HEK293T (cell line): Measurements from ENCODE around the gene FBXL16.

Experiments used
- BHLHE40 ChIP-seq: fragments of 450-650 bp; IDR thresholded peaks from 2 replicates; pipeline ENCODE4 v1.6.1; 2016; ENCODE audit warnings: mild to moderate bottlenecking, moderate library complexity, borderline replicate concordance
- FOXK2 ChIP-seq: fragments of 450-650 bp; IDR thresholded peaks from 2 replicates; pipeline ENCODE4 v1.6.1; 2016; ENCODE audit warnings: mild to moderate bottlenecking
- FOXM1 ChIP-seq: fragments of 450-650 bp; IDR thresholded peaks from 2 replicates; pipeline ENCODE4 v1.6.1; 2017; ENCODE audit warnings: mild to moderate bottlenecking, borderline replicate concordance
- HDGF ChIP-seq: fragments of 450-650 bp; IDR thresholded peaks from 2 replicates; pipeline ENCODE4 v1.6.1; 2017; ENCODE audit warnings: antibody characterized with exemption, borderline replicate concordance
- L3MBTL2 ChIP-seq: fragments of 450-650 bp; conservative IDR thresholded peaks from 2 replicates; pipeline ENCODE4 v1.6.1; 2016; ENCODE audit warnings: mild to moderate bottlenecking
- SP1 ChIP-seq: fragments of 450-650 bp; IDR thresholded peaks from 2 replicates; pipeline ENCODE4 v1.6.1; 2017
- SUZ12 ChIP-seq: fragments of 450-650 bp; IDR thresholded peaks from 2 replicates; pipeline ENCODE4 v1.6.1; 2016; ENCODE audit warnings: mild to moderate bottlenecking

- no peak for TF ChIP-seq SP1
- TF ChIP-seq SUZ12: no peak
- TF ChIP-seq BHLHE40: no peak
- TF ChIP-seq HDGF: no peak
- no peak for TF ChIP-seq FOXK2
- no peak for TF ChIP-seq FOXM1
- peak; percentile 42 for TF ChIP-seq L3MBTL2
Measured at GRCh38 chr16:682493-683395, 22.9 kb downstream of the FBXL16 start.
